CD4-positive, alpha-beta T cell treated with Interleukin-4 for 4 hours (primary cell): ENCODE results near the gene DFFA.
"Not testable (repeated sequence)": the region's sequence is repeated elsewhere in the genome, so short reads cannot be mapped to it uniquely, and the experiment has no call there.

Source experiments
- DNase-seq: peaks from one replicate; pipeline ENCODE4 v3.0.0-alpha.2; 2020

DFFA gene

DNA sequence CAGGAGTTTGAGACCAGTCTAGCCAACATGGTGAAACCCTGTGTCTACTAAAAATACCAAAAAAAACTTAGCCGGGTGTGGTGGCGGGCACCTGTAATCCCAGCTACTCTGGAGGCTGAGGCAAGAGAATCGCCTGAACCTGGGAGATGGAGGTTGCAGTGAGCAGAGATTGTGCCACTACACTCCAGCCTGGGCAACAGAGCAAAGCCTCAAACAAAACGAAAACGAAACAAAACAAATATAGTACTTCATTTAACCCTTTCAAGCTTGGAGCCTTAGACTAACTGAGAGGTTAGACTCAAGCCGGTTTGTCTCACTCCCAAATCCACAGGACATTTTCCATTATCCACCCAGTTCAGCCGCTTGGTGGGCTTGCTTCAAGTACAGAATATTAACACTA is 14.9 kb downstream of the DFFA start:
- DNase-seq: not testable (repeated sequence)

DNA sequence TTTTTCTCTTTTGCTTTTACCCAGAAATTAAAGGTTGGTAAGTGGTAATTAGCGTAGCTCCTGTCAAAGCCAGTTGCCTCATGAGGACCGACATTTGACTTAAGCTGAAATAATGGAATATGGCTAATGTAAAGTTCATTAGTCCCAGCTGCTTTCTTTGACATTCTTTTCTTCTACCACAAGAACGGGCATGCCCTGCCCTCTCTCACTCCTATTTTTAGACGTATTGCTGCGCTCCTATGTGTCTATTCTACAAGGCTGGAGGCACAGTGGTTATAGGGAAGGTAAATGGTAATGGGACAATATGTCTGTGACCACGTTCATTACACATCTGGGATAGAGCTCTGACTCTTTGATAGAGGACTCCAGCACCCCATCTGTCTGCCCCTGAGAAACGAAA is 15.7 kb downstream of the DFFA start:
- DNase-seq: no peak

DNA sequence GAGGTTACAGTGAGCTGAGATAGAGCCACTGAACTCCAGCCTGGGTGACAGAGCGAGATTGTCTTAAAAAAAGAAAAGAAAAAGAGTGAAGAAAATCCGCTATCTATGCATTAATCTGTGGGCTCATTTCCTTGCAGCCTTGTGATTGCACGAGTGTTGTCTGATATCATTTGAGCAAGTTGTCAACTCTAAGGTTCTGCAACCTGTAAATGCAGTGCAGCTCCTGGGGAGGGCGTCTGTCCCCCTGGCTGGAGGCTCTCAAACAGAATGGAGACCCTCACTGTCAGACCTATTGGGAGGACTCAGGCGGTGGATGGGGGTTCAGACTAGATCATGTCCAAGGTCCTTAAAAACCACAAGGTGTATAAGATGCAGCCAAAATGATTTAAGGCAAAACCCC is 16.3 kb downstream of the DFFA start:
- no peak for DNase-seq

DNA sequence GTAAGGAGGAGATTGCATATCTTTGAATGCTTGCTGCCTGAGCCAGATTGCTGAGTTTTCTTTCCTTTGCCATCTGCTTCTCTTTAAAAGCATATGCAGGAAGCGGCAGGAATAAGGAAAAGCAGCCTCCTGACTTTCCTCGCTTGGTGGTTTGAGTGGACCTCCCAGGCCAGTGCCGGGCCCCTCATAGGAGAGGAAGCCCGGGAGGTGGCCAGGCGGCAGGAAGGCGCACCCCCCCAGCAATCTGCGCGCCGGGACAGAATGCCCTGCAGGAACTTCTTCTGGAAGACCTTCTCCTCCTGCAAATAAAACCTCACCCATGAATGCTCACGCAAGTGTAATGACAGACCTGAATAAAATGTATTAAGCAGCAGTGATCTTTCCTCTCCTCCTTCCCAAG is 21.0 kb downstream of the DFFA start:
- no peak for DNase-seq

DNA sequence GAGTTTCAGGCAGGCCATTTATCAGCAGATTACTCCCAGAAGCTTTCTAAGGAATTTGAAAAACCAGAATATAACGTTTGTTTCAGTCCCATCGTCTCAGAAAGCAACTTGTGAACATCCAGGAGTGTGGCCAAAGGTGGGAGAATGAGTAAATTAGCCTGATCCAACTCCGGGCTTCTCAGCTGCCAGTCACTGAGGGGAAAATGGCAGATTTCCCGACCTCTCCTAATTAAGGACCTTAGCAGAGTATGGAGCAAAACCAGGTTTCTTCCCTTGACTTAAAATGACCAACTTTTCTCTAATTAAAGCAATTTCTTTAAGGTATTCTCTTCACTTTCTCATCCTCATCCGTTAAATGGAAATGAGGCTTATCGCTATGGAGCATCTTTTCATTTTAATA is 21.5 kb downstream of the DFFA start:
- no peak for DNase-seq

DNA sequence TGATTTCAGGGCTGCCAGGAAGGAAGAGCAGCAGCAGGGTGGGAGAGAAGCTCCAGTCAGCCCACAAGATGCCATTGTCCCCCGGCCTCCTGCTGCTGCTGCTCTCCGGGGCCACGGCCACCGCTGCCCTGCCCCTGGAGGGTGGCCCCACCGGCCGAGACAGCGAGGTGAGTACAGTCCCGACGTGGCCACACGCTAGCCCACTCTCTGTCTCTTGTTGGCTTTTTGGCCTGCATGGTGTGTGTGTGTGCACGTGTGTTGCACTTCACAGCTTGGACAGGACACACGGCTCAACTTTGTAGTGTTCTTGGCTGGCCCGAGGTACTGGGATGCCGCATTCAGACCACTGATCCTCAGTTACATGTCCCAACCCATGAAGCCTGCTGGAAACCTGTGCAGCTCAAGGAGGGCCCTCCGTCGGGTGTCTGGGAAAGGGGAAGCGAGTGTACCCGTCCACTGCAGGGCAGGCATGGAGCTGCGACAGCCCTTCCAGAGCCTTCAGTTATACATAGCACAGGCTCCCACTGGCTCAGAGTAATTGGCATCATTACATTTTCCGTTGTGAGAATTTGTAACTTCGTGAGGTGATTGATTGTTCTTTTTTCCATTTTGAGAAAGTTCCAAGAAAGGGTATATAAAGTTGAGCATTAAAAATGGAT is 22.0 kb downstream of the DFFA start:
- DNase-seq: no peak

DNA sequence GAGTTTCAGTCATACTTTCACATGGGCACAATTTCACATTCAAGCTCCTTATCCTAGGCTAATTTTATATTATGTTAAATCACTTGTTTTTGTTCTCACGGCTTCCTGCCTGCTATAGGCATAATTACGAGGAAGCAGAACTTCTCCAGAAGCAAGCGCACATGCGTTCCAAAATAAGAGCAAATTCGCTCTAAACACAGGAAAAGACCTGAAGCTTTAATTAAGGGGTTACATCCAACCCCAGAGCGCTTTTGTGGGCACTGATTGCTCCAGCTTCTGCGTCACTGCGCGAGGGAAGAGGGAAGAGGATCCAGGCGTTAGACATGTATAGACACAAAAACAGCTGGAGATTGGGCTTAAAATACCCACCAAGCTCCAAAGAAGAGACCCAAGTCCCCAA is 22.6 kb downstream of the DFFA start, which contains the start of gene CORT:
Gene CORT (plus strand): TSS at position 281 of the 400 bp plus-strand sequence. CDS start 193 bp downstream, outside the sequence.
- DNase-seq: no peak

DNA sequence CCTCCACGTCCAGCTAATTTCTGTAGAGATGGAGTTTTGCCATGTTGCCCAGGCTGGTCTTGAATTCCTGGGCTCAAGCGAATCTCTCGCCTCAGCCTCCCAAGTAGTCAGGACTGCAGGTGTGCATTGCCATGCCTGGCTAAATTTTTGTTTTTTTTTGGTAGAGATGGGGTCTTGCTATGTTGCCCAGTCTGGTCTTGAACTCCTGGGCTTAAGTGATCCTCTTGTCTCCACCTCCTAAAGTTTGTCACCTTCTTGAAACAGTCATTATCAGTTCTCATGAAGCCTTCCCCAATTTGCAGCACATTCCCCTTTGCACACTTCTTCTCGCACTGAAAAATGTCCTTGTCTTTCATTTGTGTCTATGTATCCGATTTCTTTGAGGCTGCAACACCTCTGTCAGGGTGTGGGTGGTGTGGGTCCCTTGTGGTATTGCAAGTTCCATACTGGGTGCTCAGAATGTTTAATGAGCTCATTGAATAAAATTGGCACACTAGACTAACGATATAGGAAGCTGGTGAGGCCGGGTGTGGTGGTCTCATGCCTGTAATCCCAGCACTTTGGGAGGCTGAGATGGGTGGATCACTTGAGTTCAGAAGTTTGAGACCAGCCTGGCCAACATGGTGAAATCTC is 25.4 kb downstream of the DFFA start:
- DNase-seq: no peak

DNA sequence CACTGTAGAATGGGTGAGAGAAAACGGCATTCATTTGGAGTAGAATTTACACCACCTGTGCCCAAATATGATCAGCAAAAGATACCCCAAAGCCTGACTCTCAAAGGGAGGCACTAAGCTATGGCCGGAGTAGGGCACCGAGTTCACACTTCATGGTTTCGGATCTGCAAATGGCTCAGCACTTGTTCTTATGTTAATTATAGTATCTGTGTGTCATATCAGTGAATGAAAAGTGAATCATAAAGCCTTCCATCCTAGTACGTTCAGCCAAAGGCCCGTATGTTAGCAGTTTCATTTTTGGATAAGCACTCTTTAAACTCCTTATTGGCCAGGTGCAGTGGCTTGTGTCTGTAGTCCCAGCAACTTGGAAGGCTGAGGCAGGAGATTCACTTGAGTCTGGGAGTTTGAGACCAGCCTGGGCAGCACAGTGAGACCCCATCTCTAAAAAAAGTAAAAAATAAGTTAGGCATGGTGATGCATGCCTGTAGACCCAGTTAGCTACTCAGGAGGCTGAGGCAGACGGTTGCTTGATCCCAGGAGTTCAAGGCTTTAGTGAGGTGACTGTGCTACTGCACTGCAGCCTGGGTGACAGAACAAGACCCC is 27.4 kb downstream of the DFFA start:
- DNase-seq: no peak

DNA sequence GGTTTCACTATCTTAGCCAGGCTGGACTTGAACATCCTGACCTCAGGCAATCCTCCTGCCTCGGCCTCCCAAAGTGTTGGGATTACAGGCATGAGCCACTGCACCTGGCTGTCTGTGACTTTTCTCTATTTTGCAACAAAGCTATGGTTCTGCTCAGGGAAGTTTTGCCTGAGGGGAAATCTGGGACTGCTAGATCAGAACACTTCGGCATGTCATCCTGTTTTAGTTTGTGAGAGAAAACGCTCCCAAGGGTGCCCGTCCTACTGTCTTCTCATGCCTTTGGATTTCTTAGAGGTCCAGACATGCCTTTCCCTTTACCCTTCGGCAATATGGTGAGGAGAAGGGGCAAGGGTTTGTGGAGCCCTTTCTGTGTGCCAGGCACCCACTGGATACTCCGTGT is 28.1 kb downstream of the DFFA start:
- no peak for DNase-seq

DNA sequence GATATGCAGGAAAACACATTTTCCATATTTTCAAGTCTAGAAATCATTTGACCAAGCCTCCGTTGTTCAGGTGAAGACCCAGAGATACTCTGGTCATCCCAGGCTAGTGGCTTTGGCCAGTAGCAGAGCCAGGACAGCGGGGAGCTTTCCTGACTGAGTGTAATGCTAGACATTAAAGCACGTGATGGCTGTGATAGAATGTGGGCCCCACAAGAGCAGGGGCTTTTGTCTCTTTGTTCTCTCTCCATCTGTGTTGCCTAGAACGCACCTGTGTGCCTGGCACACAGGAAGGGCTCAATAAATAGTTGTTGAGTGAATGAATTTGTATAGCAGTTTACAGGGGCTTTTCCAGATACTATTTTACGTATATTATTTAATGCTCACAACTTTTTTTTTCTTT is 31.5 kb downstream of the DFFA start:
- DNase-seq: no peak

DNA sequence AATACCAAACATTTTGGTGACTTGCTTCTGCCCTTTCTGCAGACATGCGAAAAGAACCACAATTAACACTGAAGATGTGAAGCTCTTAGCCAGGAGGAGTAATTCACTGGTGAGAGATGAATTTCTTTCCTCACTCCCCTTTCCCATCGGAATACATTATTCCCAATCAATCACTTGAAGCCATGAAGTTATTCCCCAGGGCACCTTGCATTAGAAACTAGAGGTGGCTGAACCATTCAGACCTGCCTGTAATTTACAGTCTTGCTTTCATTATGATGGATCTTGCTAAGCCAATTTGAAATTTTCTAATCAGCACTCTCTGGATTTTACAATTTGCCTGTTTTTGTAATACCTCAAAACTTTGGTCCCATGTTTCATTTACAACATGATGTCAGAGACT is 32.0 kb downstream of the DFFA start:
- no peak for DNase-seq

DNA sequence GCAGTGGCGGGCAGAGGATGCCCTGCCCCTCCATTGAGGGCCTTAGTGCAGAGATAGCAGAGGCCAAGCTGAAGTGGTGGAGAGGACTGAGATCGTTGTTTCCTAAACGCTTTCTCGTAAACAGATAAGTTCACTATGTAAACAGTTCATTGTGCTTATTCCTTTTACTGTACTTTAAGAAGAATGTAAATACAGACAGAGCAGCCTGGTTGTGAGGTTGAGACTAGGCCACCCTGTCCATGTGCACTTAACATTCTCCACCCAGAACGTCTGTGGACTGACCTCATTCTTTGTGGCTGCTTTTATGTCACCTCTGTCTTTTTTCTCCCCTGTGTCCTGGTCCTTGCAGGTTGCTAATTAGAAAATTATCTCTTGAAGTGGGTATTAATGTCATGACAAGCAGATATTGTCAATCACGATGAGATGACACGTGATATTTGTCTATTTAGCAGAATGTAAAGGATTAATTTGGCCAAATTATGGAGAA is 33.6 kb downstream of the DFFA start:
- DNase-seq: no peak

DNA sequence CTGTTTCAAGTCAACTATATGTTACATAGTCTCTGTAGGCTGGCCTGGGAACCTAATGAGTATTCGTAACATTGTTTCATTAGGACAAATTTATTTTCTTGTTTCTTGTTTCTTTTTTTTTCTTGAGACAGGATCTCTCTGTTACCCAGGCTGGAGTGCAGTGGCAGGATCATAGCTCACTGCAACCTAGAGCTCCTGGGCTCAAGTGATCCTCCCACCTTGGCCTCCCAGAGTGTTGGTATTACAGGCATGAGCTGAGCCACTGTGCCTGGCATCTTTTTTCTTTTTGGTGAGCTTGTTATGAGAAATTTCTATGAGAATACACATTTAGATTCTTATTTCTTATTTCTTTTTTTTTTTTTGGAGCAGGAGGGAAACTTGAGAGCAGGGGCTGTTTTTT is 35.3 kb downstream of the DFFA start:
- no peak for DNase-seq

DNA sequence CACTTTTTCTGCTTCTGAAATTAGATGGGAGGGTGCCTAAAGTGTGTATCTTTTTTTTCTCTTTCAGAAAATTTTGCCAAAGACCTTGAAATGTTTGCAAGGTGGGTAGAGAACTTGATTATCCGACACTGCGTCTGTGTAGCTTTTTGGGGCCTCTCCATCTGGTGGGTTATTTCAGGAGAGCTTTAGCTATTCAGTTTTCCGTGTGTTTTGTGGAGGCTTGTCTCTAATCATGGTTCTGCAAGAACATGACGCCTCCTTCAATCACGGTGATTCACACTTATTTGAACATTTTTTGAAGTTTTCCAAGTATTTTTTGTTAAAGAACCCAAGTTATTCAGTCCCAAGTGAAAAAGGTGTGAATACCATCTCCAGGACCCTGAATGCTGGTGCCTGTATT is 37.7 kb downstream of the DFFA start:
- DNase-seq: no peak

DNA sequence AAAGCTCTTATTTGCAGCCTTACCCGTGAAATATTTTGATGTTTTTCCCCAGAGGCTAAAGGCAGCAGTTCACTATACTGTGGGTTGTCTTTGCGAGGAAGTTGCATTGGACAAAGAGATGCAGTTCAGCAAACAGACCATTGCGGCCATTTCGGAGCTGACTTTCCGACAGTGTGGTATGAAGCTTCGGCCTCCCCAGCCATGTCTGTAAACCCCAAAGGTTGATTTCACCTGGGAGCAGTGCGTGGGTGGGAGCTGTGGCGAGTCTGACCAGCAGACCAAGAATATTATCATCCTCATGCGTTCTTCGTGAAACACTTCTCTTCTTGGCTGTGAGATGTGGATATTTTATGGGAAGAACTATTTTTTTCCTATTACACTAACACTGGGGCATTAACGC is 38.5 kb downstream of the DFFA start:
- DNase-seq: no peak

DNA sequence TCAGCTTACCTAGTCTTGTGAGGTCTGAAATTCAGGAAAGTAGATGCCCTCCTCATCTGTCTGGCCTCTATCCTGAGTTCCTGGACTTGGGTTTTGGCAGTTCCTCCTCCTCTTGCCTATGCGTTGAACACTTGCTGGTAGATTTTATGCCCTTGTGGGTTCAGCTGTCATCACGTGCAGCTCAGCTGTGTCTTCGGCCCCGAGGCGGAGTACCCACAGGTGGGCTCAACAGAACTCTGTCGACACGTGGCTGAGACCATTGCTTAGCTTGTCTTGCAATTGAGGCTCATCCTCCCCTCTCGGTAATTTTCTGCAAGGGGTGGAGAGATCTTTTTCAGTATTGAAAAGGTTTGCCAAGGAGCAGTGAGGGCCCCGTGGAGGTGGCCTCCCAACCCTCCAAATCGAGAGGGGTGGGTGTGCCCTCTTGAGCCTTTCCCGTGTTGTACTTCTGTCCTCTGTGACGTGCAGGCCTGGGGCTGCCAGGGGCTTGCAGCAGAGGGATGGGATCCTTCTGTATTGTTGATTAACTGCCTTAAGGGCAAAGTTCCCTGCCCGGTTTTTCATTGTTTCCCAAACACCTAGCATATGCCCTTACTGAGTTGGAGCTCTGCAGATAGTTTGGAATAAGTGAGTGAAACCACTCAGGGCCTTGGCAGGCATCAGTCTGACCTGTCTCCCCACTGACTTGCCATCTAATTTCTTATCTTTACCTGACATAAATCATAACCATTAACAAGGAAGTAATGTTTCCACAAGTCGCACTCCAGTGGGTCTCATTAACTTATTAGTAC is 39.2 kb downstream of the DFFA start:
- no peak for DNase-seq

DNA sequence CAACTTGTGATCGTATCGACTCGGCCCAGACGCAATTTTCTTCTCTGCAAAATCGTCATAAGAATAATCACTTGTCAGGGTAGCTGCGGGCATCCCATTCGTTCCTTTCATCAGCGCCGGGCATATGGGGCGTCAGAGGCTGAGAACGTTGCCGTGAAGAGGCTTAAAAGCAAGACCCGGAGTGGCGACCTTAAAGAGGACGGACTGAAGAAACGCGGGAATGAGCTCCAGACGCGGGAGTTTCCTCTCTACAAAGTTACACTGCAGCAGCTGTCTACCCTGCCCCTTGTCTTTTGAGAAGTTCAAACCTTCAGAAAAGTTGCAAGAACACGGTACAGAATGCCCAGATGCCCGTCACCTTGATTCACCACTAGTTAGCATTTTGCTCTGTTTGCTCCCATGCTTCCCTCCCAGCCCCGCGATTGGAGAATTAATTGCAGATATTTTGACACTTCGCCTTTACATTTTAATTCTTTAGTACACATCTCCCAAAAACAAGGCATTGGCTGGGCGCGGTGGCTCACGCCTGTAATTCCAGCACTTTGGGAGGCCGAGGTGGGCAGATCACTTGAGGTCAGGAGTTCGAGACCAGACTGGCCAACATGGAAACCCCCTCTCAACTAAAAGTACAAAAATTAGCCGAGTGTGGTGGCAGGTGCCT is 41.1 kb downstream of the DFFA start:
- DNase-seq: no peak

DNA sequence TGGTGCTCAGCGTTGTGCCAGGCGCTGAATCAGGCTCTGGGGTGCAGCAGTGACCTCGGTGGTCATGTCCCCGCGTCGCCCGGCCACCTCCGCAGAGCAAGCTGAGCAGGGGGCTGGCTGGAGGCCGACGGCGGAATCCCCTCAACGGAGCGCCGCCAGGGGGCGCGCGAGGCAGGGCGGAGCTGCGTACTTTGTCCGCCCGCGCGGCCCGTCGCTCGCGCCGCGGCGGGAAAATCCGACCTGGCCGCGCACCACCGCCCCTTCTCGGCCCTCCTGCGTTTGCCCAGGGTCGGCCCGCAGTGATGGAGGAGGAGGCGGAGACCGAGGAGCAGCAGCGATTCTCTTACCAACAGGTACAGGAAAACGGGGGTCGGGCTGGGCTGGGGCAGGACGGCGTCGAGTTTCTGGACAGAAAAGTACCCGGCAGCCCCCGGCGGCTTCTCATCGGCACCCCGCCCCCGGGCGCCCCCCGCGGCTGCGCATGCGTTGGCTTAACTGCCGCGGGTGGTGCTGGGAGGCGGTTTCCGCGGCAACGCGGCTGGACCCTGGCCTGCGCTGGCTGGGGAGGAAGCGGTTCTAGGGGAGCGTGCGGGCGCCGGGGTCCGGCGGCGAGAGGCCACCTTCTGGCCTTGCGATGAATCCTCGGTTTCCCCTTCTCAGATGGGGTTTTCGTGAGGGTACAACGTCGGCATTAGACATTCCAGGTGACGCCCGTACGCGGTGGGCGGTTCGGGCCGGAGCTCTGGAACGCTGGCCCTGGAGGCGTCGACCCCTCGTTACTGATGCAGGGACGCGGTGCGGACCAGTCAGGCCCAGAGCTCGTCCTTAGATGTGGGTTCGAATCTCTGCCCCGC is 41.9 kb downstream of the DFFA start, which contains the start of gene CENPS:
Gene CENPS (plus strand): TSS at position 218 of the 854 bp plus-strand sequence. CDS start 85 bp downstream, at position 303.
- DNase-seq: peak; percentile 86

DNA sequence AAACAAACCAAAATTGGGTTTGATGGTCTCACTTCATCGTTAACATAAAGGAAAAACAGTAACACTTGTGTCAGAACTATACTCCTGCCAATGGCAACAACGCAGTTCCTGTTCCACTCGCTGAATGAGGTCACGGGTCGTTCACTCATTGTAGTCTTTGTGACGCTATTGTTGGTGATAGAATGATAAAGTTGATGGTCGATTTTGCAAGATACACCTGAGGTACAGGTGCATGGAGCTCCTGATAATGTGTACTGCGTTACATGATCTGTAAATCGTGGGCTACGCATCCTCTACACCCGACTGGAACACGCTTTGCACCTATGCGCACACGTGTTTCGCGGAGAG is 42.5 kb downstream of the DFFA start:
- DNase-seq: peak; percentile 6

DNA sequence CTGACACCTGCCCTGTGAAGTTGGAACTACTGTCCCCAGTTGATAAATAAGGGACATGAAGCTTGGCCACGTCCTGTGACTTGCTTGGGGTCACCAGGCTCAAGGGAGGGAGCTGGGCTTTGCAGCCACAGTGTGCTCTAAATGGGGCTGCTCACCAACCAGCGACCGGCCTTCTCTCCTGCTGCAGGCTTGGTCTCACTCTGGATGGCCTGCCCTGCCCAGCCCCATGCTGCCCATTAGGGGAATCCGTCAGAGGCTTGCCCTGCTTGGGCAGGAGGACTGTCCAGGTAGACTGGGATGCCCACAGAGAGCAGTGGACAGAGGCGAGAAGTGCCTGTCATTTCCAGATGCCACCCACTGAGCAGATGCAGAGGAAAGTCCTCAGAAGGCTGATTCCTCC is 43.3 kb downstream of the DFFA start:
- DNase-seq: no peak

DNA sequence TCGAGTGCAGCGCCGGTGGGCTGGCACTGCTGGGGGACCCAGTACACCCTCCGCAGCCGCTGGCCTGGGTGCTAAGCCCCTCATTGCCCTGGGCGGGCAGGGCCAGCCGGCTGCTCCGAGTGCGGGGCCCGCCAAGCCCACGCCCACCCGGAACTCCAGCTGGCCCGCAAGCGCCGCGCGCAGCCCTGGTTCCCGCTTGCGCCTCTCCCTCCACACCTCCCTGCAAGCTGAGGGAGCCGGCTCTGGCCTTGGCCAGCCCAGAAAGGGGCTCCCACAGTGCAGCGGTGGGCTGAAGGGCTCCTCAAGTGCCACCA is 45.8 kb downstream of the DFFA start:
- DNase-seq: not testable (repeated sequence)
